GM23248 (cell line): ENCODE data around the gene CD80.

Experiments used
- EZH2 ChIP-seq: fragments of 200-600 bp; sonication (generic); IDR thresholded peaks from 2 replicates; pipeline ENCODE4 v1.6.1; 2018; ENCODE audit warnings: antibody characterized with exemption, mild to moderate bottlenecking; ENCODE audit not compliant: insufficient read depth, poor library complexity, severe bottlenecking
- EZH2phosphoT487 ChIP-seq: fragments of 200-600 bp; sonication (generic); IDR thresholded peaks from 2 replicates; pipeline ENCODE4 v1.6.1; 2018; ENCODE audit warnings: antibody characterized with exemption, moderate library complexity, mild to moderate bottlenecking, low read depth; ENCODE audit not compliant: insufficient read depth

DNA sequence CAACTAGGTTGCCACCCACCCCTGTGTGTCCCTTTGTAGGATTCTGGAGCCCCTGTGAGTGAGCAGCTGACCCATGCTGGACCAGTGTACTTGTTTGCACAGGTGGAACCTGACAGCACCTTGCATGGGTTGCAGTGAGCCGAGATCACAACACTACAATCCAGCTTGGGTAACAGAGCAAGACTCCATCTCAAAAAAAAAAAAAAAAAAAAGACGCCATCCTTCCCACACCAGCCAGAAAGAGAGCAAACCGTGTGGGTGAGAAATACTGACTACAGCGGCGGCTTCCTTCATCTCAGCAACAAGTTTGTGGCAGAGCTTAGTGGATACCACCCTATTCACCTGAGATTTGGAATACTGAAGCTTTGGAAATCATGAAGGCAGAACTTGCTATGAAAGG lies 746 bp upstream of the CD80 start:
- no peak for TF ChIP-seq EZH2
- TF ChIP-seq EZH2phosphoT487: no peak
